NCI-H345 treated with DMSO at 0.1 percent for 48 hours (cell line): Measurements from ENCODE around the gene ZNF839.

ENCODE experiments used
- DNase-seq: peaks from one replicate; lab custom pipeline; 2025; ENCODE audit not compliant: unreplicated experiment; lab: John Stamatoyannopoulos, UW

ZNF839 gene

GRCh38 chr14:102377696-102378095 lies 58.1 kb downstream of the ZNF839 start:
- no peak for DNase-seq

- DNase-seq: no peak
Measured at GRCh38 chr14:102378830-102379229, 59.3 kb downstream of the ZNF839 start.

- no peak for DNase-seq
Measured at GRCh38 chr14:102387086-102387485, 67.5 kb downstream of the ZNF839 start.

- DNase-seq: no peak
Measured at GRCh38 chr14:102389246-102389645, 69.7 kb downstream of the ZNF839 start.

- no peak for DNase-seq
Measured at GRCh38 chr14:102390064-102390855, 70.7 kb downstream of the ZNF839 start.
